HEK293T (cell line): ENCODE results near the gene TK2.

ENCODE experiments used
- FOXK2 ChIP-seq: fragments of 450-650 bp; IDR thresholded peaks from 2 replicates; pipeline ENCODE4 v1.6.1; 2016; ENCODE audit warnings: mild to moderate bottlenecking
- PKNOX1 ChIP-seq: fragments of 450-650 bp; IDR thresholded peaks from 2 replicates; pipeline ENCODE4 v1.6.1; 2016

- TF ChIP-seq PKNOX1 (no peak), FOXK2 (no peak)
These were observed 47.3 kb upstream of the TK2 start for GRCh38 chr16:66596986-66597848.
